Activated CD4-positive, alpha-beta T cell treated with anti-CD3 and anti-CD28 coated beads for 4 hours (primary cell): ENCODE measurements around the gene ACTN1.
"Not testable (repeated sequence)": the region's sequence is repeated elsewhere in the genome, so short reads cannot be mapped to it uniquely, and the experiment has no call there.

Experiments
- DNase-seq, 2 donors: peaks; one replicate each; pipeline ENCODE4 v3.0.0-alpha.2; 2020

ACTN1 gene

DNA sequence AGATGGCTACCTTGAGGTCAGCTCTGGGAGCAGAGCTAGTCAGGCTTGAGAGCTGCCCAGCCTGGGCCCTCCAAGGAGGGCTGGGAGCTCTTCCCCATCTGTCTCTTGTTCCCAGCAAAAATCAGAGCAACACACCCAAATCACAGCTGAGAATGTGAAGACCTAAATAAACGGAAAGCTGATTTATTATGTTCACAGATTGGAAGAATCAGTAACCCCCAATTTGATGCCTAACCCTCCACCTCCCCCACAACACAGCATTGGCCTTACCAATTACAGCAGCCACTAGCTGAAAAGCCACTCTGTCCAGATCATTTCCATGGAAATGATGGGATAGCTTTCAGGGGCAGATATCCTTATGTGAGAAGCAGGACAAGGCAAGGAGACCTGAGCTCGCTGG lies 7.1 kb upstream of the ACTN1 start:
- DNase-seq, result no peak

DNA sequence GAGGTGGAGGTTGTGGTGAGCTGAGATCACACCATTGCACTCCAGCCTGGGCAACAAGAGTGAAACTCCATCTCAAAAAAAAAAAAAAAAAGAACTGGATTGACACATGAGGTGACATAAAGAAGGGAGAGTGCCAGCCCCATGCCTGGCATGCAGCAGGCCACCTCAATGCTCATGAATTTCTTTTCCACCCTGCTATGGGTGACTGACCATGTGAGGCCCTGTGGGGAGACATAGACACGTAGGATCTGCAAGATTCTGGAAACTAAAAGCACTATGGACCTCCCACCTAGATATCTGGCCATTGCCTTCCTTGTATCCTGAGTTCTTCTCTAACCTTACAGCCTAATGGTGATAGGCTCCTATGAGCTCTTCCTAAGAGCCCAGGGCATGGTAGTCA lies 5.6 kb upstream of the ACTN1 start:
- DNase-seq, result no peak

DNA sequence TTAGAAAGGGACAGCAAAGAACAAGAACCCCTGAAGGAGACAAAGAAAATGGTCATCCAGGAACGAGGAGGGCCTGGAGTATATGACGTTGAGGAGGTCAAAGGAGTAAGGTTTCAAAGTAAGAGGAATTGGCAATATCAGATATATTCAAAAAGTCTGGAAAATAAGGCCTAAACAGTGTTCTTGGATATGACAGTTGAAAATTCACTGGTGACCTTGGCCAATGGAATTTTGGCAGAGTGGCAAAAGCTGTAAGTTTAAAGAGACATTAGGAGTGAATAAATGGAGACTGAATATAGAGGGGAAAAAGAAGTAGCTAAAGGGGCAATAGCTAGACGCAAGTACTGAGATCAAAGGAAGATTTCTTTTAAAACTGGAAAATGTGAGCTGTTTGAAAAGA lies 4.1 kb upstream of the ACTN1 start:
- no peak for DNase-seq

DNA sequence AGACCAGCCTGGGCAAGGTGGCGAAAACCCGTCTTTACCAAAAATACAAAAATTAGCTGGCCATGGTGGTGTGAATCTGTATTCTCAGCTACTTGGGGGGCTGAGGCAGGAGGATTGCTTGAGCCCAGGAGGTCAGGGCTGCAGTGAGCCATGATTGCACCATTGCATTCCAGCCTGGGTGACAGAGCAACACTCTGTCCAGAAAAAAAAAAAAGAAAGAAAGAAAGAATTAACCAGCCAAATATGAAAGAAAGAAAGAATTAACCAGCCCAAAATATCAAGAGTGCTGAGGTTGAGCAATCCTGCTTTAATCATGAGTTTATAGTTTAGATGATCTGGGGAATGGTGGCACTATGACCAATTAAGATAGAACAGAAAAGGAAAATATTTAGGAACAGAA lies 3.5 kb upstream of the ACTN1 start:
- DNase-seq, result no peak

DNA sequence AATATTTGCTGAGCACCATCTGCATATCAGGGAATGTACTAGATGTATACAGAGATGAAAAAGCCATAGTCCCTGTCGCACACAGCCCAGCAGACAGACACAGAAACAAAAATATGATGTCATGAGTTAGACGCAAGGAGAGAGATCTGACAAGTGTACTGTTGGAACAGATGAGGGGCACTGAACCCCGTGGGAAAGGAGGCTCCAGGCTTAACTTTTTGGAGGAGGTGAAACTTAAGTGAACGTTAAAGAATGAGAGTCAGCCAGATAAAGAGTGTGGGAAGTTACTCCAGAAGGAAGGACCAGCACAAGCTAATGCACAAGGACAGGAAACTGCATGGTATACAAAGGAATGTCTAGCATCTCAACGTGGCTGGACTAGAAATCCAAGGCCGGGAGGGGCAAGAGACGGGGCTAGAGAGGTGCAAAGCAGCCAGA lies 2.5 kb upstream of the ACTN1 start:
- DNase-seq, result no peak

DNA sequence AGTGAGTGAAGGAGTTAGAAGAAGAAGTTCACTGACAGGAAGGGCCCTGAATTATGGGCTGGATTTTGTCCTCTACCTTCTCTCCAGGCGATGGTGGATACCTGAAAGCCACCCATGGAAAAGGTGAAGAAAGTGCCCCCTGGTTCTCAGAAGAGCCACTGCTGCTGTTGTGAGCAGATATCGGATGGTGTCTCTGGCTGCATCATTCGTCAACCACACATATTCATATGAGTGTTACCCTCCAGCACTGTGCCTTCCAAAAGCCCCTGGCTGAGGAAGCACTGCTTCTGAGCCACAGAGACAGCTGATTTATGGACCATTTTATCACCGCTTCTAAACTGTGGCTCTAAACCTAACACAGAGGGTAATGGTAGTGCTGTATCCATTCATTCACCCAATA lies 2.0 kb upstream of the ACTN1 start:
- no peak for DNase-seq

DNA sequence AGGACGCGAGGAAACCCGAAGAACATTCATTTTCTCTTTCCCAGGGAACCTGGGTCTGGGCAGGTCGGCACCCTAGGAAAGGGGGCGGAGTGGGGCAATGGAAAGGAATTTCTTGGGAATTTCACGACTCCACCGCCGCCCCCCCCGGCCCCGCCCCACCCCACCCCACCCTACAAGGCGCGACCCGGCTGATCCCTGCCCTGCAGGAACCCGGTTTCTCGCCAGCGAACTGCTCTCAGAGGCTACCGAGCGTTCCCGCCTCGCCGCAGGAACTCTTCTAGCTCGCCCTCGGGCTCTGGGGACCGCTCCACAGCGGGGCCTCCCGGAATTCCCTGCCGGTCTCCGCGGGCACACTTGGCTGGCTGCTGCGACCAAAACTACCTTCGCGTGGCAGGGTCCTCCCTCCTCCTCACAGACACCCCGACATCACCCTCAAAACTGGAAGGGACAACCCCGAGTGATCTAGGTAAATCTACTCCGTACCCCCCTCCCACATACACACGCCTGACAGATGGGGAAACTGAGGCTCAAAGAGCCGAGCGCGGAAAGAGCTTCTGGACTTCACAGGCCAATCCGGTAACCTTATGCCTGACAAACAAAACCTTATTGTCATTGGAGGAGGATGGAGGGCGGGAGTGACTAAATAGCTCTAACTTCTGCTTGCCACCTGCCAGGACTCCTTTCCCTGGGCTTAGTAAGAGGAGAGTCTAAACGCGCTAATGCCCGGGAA lies 785 bp upstream of the ACTN1 start:
- DNase-seq, result no peak

DNA sequence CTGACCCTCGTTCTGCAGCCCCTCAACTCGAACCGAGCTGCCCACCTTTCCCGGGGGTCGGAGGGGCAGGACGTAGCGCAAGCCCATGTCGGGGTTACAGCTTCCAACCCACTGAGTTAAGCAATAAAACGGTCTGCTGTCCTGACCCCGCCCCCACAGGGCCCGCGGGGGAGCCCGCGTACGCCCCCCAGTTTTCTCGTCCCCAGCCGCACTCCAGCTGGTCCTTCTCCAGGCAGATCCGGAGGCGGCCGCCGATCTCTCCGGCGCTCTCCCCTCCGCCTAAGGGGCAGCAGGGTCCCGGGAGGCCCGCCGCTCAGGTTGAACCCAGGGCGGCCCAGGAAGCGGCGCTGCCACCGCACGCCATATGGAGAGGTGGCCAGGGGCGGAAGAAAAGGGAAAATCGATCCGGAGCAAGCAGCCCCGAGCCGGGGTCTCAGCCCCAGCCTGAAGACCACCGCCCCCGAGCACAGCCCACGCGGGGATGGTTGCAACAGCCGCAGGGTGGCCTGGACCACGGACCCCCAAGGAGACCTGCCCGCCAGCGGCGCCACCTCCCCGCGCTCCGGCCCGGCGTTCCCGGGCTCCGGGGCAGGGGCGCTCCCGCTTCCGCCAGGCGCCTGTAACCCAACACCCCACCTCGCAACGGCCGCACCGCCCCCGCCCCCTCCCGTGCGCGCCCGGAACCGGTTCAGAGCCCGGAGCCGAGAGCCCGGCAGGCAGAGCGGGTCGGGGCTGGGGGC lies 760 bp downstream of the ACTN1 start:
- DNase-seq, result peak; percentile 28 to 31

DNA sequence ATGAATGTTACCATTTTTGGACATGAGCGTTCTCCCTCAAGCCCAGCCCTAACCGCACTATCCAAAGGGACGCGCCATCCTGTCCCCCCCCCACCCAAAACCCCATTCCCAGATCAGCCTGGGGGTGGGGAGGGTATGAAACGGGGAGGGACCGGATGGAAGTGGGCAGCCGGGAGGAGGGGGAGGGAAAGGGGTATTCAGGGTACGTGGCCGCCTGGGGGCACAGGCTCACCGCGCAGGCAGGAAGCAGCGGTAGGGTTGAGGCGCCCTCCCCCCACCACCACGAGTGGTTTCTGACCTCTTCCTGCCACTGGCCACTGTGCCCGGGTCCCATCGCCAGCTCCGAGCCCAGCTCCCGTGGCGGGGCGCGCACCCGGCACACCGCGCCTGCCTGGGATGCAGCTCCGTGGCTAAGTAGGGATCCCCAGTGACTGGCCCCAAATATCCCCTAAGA lies 1.4 kb downstream of the ACTN1 start:
- DNase-seq, result peak in 1 of 2 donors; percentile 35

DNA sequence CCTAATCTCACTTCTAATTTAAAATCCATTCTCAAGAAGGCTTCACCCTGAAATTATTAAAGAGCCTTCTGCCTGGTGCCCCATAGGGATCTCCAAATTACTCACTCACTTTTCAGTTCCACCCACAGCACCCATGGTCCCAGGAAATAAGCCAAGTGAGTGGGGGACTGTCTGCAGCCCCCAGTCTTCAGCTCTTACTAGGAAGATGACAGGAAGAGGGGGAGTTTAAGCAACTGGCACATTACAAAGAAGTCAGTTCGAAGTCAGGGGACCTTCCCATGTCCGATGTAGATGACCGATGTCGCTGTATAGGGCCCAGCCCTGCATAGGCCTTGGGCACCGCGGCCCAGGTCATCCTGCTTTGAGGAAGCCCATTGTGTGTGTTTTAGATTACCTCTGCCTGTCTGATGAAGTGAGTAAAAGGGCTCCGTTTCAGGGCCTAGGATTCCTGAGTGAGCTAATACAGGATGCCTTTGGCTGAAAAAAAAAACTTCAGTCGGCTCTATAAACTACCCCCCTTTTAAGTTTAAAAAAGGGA lies 1.9 kb downstream of the ACTN1 start:
- peak in 1 of 2 donors; percentile 20 for DNase-seq

DNA sequence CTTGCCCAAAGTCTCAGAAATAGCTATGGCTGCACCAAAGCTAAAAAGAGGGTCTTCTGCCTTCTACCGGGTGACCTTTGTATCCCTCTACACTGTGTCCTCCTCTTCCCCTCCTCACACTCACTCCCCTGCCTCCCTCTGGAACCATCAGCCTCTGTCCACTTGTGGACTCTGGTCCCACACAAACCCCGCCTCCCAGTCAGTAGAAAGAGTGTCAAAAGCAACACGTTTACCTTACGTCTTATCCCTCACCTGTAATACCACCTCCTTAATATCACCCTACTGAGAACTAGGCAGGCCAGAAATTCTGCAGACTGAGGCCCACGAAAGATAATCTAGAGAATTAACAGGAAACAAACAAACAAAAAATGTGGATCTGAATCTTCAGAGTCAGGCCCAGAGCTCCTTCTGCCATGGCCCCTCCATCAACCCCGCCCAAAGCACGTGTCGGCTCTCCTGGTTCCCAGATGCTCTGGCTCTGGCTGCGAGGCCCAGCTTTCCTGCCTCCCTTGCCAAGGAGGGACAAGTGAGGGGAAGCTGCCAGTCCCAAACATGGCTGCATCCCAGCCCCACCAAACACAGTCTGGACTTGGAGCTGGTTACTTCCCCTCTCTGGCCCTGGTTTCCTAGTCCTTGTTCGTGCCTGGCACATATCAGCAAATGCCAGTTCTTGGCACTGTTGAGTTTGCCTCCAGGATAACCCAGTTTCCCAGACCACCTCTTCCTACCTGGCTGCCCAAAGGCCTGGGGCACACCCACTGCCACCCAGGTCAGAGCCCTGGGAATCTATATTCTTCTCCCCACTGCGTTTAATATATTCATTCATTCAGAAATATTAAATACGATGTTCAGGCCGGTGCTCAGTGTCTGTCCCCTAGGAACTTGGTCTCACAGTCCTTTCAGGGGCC lies 2.7 kb downstream of the ACTN1 start:
- DNase-seq, result no peak

DNA sequence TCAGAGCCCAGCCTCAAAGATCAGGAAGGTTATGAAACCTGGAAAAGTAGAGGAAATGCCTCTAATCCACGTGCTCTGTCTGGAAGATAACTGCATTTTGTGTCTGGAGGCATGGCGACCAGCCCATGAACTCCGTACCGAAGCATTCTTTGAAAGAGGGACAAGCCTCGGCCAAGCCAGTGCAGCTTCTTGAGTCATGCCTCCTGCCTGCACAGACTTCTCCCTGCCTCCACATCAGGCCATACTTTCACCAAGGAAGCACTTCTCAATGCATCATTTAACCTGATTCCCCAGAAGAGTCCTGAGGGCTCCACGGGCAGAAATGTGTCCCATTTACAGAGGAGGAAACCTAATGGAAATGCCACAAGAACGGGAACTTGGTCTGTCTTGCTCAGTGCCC lies 3.4 kb downstream of the ACTN1 start:
- no peak for DNase-seq

DNA sequence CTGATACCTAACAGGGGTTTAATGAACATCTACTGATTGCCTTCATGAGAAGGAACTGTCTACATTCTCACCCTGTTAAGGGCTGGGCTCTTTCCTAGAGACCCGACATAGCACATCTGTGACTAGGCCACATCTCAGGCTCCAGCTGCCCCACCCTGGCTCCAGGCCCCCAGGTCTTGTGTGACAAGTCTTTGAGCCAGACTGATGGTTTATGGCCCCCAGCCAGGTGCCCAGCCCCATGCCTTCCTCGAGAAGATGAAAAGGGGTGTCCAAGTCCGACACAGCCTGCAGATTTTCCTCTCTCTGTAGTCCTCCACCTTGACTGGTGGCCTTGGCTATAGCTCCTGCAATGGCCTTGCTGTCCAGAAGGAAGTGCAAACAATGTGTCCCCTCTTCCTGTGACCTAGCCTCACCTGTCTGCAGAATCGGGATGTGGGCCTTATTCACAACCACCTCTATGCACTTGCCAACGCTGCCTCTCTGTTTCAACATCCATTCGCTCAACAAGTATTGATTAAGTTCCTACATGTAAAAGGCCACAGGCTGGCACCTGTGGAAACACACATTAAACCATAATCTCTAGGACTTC lies 4.2 kb downstream of the ACTN1 start:
- DNase-seq, result no peak

DNA sequence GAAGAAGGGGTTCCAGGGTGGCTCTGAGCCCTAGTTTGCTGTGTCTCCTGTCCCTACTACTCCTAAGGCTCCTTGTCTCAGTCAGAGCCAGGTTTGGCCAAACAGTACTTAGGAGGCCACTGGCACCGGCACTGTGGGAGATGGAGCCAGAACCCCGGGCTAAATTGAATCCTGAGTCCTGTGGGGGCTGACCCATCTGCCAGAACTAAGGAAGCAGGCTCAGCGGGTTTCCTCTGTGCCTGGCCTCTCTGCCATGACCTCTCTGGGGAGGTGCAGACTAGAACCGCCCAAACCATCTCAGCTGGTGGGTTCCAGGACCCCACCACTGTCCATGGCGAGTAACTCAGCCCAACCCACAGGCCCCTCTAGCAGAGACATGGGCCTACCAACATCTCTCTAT lies 5.5 kb downstream of the ACTN1 start:
- DNase-seq, result no peak

DNA sequence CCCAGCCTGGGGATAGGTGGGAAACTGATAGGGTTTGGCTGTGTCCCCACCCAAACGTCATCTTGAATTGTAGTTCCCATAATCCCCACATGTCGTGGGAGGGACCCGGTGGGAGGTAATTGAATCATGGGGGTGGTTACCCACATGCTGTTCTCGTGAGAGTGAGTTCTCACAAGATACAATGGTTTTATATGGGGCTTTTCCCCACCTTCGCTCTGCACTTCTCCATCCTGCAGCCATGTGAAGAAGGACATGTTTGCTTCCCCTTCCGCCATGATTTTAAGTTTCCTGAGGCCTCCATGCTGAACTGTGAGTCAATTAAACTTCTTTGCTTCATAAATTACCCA lies 5.9 kb downstream of the ACTN1 start:
- not testable (repeated sequence) for DNase-seq

DNA sequence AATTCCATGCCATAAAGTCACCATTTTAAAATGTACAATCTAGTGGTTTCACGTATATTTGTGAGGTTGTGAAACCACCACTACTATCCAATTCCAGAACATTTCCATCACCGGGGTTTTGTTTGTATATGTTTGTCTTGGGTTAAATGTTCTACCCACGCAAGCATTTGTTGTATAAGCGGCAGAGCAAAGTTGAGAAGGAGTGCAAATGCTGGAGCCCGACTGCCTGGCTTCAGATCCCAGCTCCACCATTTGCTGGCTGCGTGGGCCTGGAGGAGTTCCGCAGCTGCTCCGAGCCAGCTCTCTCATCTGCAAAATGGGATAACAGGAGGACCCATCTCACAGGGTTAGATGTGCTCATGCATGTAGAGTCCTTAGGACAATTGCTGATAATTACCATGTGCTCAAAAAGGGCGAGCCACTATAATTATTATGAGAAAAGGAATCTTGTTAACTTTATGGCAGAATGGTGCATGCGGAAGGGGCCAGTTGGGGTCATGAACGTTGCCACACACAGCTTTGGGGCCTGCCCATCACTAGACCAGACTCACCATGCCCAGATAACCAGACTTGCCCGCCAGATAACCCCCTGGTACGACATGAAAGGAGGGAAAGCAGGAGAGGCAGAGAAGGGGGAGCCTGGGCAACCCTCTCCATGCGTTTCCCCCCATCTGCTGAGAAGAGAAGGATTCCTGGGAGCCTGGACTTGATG lies 6.4 kb downstream of the ACTN1 start:
- DNase-seq, result no peak

DNA sequence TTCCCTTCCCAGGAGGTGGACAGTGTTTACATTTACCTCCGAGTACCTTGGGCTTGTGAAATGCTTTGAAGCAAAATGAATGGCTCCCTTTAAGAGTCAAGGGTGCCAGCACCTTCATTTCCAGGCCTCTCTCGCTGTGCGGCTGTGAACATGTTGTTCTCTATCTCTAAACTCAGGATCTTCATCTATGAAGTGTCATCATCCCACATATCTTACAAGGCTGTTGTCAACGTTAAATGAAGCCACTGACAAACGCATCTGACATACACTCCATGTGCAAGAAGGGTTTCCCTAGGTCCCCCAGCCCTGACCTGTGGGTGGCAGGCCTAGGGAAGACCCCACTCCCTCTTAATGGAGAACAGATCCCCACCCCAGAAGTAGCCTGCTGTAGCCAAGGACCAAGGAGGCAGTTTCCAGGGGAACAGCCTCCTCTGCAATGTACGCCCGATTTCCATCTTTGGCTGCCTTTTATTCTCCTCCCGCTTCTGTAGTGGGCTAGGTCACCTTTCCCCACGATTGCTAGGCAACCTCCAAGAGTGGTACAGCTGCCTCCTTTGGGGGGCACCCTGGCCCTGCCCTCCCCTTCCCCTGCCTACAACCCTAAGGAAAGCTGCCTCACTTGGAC lies 7.6 kb downstream of the ACTN1 start:
- no peak for DNase-seq

DNA sequence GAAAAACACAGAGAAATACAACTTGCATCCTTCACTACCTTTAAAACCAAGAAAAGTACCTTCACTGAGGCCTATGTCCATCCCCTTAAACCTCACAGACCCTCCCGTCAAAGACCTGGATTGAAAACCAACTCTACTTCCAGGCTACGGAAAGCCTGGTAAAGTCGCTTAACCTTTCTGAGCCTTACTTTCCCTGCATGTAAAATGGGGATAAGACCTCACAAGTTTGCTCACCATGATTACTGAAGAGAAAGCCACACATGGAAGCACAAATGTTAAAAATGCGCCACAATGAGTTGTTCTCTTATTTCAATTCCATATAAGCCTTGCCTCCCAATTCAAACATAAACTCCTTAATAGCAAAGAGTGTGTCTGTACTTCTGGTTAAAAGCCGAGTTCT lies 8.4 kb downstream of the ACTN1 start:
- DNase-seq, result no peak

DNA sequence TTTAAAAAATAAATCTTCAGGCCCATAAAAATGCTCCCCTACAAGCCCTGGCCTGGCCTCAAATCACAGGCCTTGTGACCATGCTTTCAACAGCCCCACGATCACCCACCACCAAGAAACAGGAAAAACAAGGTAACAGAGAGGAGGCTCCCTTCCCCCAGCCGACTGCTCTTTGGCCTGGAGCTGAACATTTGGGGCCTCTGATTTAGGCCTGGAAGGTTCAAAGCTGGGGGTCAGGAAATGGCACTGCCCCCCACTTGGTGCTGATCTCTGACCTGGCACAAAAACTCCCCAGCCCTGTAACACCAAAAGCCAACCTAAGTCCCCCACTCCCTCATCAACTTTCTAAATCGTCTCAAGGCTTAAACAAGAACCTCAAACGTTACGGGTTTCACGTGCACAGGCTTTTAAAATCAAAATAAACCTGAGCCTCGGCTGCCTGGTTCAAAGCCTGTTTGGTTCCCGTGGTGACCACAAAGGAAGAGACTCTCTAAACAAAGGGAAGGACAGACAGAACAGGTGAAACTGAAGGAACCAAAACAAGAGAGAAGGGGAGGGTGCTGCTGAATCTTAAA lies 9.0 kb downstream of the ACTN1 start:
- DNase-seq, result no peak

DNA sequence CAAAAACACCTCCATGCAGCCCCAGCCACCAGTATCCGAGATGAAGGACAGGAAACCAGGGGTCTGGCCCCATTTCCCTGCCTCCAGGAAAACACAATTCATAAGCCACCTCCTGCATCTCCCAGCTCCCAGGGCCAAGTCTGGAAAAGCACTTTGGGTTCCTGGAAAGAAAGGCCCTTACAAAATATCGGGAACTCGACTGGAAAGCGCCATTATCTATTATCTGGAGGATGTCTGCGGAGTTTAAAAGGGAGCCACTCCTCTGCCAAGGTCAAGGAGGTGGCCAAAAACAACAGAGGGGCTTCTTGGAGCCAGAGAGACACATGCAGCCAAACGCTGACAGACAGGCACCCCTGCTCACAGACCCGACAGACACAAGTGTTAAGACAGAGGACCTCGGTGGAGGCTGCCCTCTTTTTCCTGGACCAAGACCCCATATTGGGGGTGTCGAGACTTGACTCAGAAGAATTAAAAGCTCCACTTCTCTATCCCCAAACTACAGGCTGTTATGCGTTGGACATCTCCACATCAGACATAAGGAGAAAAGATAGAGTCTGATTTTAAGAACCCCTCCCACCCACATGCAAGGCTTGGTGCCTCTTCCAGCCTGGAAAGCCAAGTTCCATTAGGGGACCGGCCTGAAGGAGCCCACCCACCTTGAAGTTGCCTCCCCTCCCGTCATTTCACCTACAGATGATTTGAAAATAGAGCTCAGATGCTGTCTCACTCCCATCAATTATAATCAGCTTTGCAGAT lies 9.6 kb downstream of the ACTN1 start:
- DNase-seq, result no peak

DNA sequence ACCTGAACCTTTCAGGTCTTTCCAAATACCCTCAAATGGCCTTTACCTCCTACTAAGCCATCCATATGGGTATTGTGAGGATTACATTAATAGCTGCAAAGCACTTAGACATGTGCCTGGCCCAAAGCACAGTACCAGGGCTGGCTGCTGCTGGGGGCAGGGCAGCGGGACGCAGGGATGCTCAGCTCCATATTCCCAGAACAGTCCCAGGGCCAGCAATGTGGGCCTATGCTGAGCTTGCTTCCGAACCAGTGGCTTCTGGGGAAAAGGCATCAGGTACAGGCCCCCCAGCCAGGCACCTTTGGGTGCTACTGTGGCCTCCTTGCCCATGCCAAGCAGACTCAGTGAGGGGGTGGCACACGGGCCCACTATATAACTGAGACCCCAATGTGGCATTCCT lies 10.4 kb downstream of the ACTN1 start:
- DNase-seq, result no peak
